Lower lobe of right lung (tissue), 2 donors: ENCODE measurements around the gene PTGR2. TPM values are rescaled to one million over a fixed set of nuclear protein-coding genes. Genes with fewer than 3 reads are reported as not detected.

Experiments
- ATAC-seq, 2 donors: fragments of 200-7000 bp; cut with Tn5 transposase; one replicate each; pipeline ENCODE4 v1.9.1; 2020 to 2022; ENCODE audit warnings: mild to moderate bottlenecking in 2 of 2, moderate library complexity in 2 of 2
- DNase-seq: peaks from one replicate; pipeline ENCODE4 v3.0.0-alpha.2; 2020
- H3K27ac ChIP-seq: fragments of 200-600 bp; one replicate; pipeline ENCODE4 v1.8.0; 2022
- H3K27me3 ChIP-seq: fragments of 200-600 bp; one replicate; pipeline ENCODE4 v1.8.0; 2022; ENCODE audit warnings: low read depth
- H3K36me3 ChIP-seq: fragments of 200-600 bp; one replicate; pipeline ENCODE4 v1.8.0; 2022; ENCODE audit warnings: mild to moderate bottlenecking
- H3K4me1 ChIP-seq: fragments of 200-600 bp; one replicate; pipeline ENCODE4 v1.8.0; 2022
- H3K4me3 ChIP-seq: fragments of 200-600 bp; one replicate; pipeline ENCODE4 v1.8.0; 2022; ENCODE audit warnings: mild to moderate bottlenecking
- H3K9me3 ChIP-seq: fragments of 200-600 bp; one replicate; pipeline ENCODE4 v1.8.0; 2022
- CTCF ChIP-seq: fragments of 200-600 bp; IDR thresholded peaks from one replicate; pipeline ENCODE4 v1.8.0; 2022; ENCODE audit warnings: antibody characterized with exemption, mild to moderate bottlenecking
- intact Hi-C: fragments of 100-400 bp; cut with DNase I; formaldehyde crosslinking; loops from one replicate; pipeline ENCODE4 v1.11.0; 2022
- total RNA-seq: library from RNA; stranded (reverse); fragmentation: NEBNext Ultra II Directional; extraction: Animal tissue kit (Norgen Biotek cat#: 25700); gene quantifications from one replicate; pipeline ENCODE4 v1.2.1, GENCODE V29; 2021
- donor health status: DM: no; HTN: yes; CAD: no; lungs with severe emphysema.

Gene PTGR2
- total RNA-seq, 1 donor from 2014 or later, result 10.8 TPM

- no peak for DNase-seq
These were observed 34.5 kb upstream of the PTGR2 start for GRCh38 chr14:73817020-73817655.

GRCh38 chr14:73818821-73819220, 32.8 kb upstream of the PTGR2 start:
- Histone ChIP-seq H3K4me1 (no peaks in the 10 kb centered on the region), H3K9me3 (no peaks in the 10 kb centered on the region), H3K27ac (no peak overlapping the region), H3K27me3 (no peaks in the 10 kb centered on the region), H3K4me3 (no peak overlapping the region), H3K36me3 (no peaks in the 10 kb centered on the region)
- intact Hi-C loops, result no loop called here
- TF ChIP-seq CTCF, result no peak
- DNase-seq (no peak), ATAC-seq (no peak)

More at GRCh38 chr14:73817020-73817655, 34.5 kb upstream of the PTGR2 start:
- Histone ChIP-seq H3K4me1 (no peaks in the 10 kb centered on the region), H3K4me3 (no peak overlapping the region), H3K9me3 (no peaks in the 10 kb centered on the region), H3K27me3 (no peaks in the 10 kb centered on the region), H3K27ac (no peak overlapping the region), H3K36me3 (no peaks in the 10 kb centered on the region)
- no peak for ATAC-seq
- intact Hi-C loops, result no loop called here
- TF ChIP-seq CTCF, result no peak

GRCh38 chr14:73820631-73821030, 31.0 kb upstream of the PTGR2 start:
- Histone ChIP-seq H3K27me3 (no peaks in the 10 kb centered on the region), H3K36me3 (no peaks in the 10 kb centered on the region), H3K4me1 (peaks cover 8% of the 10 kb centered on the region), H3K9me3 (no peaks in the 10 kb centered on the region), H3K4me3 (no peak overlapping the region), H3K27ac (no peak overlapping the region)
- DNase-seq (no peak), ATAC-seq (no peak)
- no peak for TF ChIP-seq CTCF
- intact Hi-C loops, result loop anchor here (10.0 kb wide), 1 partner anchor 96 kb away; no protein-coding TSS in a partner anchor

- Histone ChIP-seq H3K27me3 (no peaks in the 10 kb centered on the region), H3K4me3 (no peak overlapping the region), H3K9me3 (no peaks in the 10 kb centered on the region), H3K27ac (no peak overlapping the region), H3K36me3 (no peaks in the 10 kb centered on the region), H3K4me1 (peaks cover 9% of the 10 kb centered on the region)
- intact Hi-C loops, result loop anchor here (10.0 kb wide), 1 partner anchor 99 kb away; no protein-coding TSS in a partner anchor
- no peak for TF ChIP-seq CTCF
- DNase-seq (no peak), ATAC-seq (no peak)
These were observed 28.2 kb upstream of the PTGR2 start for GRCh38 chr14:73823339-73823885.

- no peak overlapping the region for H3K4me3 ChIP-seq
- H3K9me3 ChIP-seq, result no peaks in the 10 kb centered on the region
- H3K4me1 ChIP-seq, result peaks cover 9% of the 10 kb centered on the region
- H3K27ac ChIP-seq, result no peak overlapping the region
- H3K36me3 ChIP-seq, result no peaks in the 10 kb centered on the region
- intact Hi-C loops, result loop anchor here (10.0 kb wide), 1 partner anchor 99 kb away; no protein-coding TSS in a partner anchor
- DNase-seq (no peak), ATAC-seq (no peak)
- H3K27me3 ChIP-seq, result no peaks in the 10 kb centered on the region
- TF ChIP-seq CTCF, result no peak
These were observed 27.5 kb upstream of the PTGR2 start for GRCh38 chr14:73824127-73824526.
